Measurements from ENCODE around the gene MIB2.
"Not testable (repeated sequence)": the region's sequence is repeated elsewhere in the genome, so short reads cannot be mapped to it uniquely, and the experiment has no call there.

The MIB2 gene

GRCh38 chr1:1671365-1672119 is 56.2 kb downstream of the MIB2 start:
- no peak overlapping the region for H3K4me3 ChIP-seq (replicated peaks; ENCODE audit: insufficient read depth, low read length)
- H3K27ac ChIP-seq (replicated peaks), result peak overlapping the region; percentile 60
- H3K27me3 ChIP-seq (ENCODE audit: insufficient read depth, poor library complexity, severe bottlenecking), result no peaks in the 10 kb centered on the region
- no peak for DNase-seq (ENCODE audit: low read depth in 1 of 2, low spot score in 1 of 2)
- no peak for TF ChIP-seq CTCF (IDR thresholded peaks at IDR 0.05; ENCODE audit: insufficient read depth, low read length)
- no peak for TF ChIP-seq POLR2AphosphoS5 (IDR thresholded peaks at IDR 0.05; ENCODE audit: low read depth)
- TF ChIP-seq GABPA (IDR thresholded peaks at IDR 0.05; ENCODE audit: low read depth), result no peak
- no peak for TF ChIP-seq SPI1 (IDR thresholded peaks at IDR 0.05; ENCODE audit: borderline replicate concordance, low read depth)
- no peak for TF ChIP-seq REST (IDR thresholded peaks at IDR 0.05; ENCODE audit: insufficient replicate concordance, low read depth)

GRCh38 chr1:1672181-1672965 is 57.1 kb downstream of the MIB2 start:
- Histone ChIP-seq H3K27me3 (ENCODE audit: insufficient read depth, poor library complexity, severe bottlenecking) (no peaks in the 10 kb centered on the region), H3K27ac (replicated peaks) (peak overlapping the region; percentile 60), H3K4me3 (replicated peaks; ENCODE audit: insufficient read depth, low read length) (no peak overlapping the region)
- DNase-seq (ENCODE audit: low read depth in 1 of 2, low spot score in 1 of 2), result peak in 1 of 2 experiments; percentile 61
- TF ChIP-seq REST (IDR thresholded peaks at IDR 0.05; ENCODE audit: insufficient replicate concordance, low read depth) (no peak), SPI1 (IDR thresholded peaks at IDR 0.05; ENCODE audit: borderline replicate concordance, low read depth) (no peak), GABPA (IDR thresholded peaks at IDR 0.05; ENCODE audit: low read depth) (no peak), POLR2AphosphoS5 (IDR thresholded peaks at IDR 0.05; ENCODE audit: low read depth) (no peak), CTCF (IDR thresholded peaks at IDR 0.05; ENCODE audit: insufficient read depth, low read length) (no peak)

- not testable (repeated sequence) for H3K27ac ChIP-seq (replicated peaks); H3K4me3 ChIP-seq (replicated peaks; ENCODE audit: insufficient read depth, low read length); H3K27me3 ChIP-seq (ENCODE audit: insufficient read depth, poor library complexity, severe bottlenecking); DNase-seq (ENCODE audit: low read depth in 1 of 2, low spot score in 1 of 2)
Observed at GRCh38 chr1:1674806-1675205, 59.5 kb downstream of the MIB2 start.

- H3K27me3 ChIP-seq (ENCODE audit: insufficient read depth, poor library complexity, severe bottlenecking); DNase-seq (ENCODE audit: low read depth in 1 of 2, low spot score in 1 of 2); H3K27ac ChIP-seq (replicated peaks); H3K4me3 ChIP-seq (replicated peaks; ENCODE audit: insufficient read depth, low read length): not testable (repeated sequence)
Observed at GRCh38 chr1:1675218-1675617, 59.9 kb downstream of the MIB2 start.

- H3K27me3 ChIP-seq (ENCODE audit: insufficient read depth, poor library complexity, severe bottlenecking); DNase-seq (ENCODE audit: low read depth in 1 of 2, low spot score in 1 of 2): not testable (repeated sequence)
Observed at GRCh38 chr1:1676087-1676486, 60.8 kb downstream of the MIB2 start.

More at GRCh38 chr1:1676087-1676486, 60.8 kb downstream of the MIB2 start:
- not testable (repeated sequence) for H3K27ac ChIP-seq (replicated peaks); H3K4me3 ChIP-seq (replicated peaks; ENCODE audit: insufficient read depth, low read length)

All from HL-60 (cell line).